HCT116 (cell line): ENCODE data around the gene BTBD2. TPM values are rescaled to one million over a fixed set of nuclear protein-coding genes. Genes with fewer than 3 reads are reported as not detected.

Experiments used
- ATAC-seq: fragments of 200-7000 bp; cut with Tn5 transposase; 2 replicates; pipeline ENCODE4 v1.9.1; 2020; ENCODE audit warnings: mild to moderate bottlenecking, moderate library complexity
- BruUV-seq: library from RNA; stranded (reverse); fragments of 400-500 nt; replicated peaks from 2 replicates; lab custom pipeline; 2021; lab: Mats Ljungman, UMichigan
- CTCF ChIA-PET: fragments of 300-600 bp; sonication (Branson Sonifier 250); formaldehyde crosslinking; loops from one replicate; lab custom pipeline; 2021; ENCODE audit warnings: antibody characterized with exemption; lab: Charles Lee
- POLR2A ChIA-PET: fragments of 300-600, 350-600 bp; sonication (Branson Sonifier 250); formaldehyde crosslinking; loops from one replicate; lab custom pipeline; 2021; ENCODE audit warnings: antibody characterized with exemption; lab: Charles Lee
- RAD21 ChIA-PET, 2 experiments: fragments of 300-600 bp; sonication (Branson Sonifier 250); formaldehyde crosslinking; loops; one replicate each; lab custom pipeline; 2023; ENCODE audit warnings: low total read pairs in 2 of 2; ENCODE audit not compliant: uncharacterized antibody in 2 of 2, unreplicated experiment in 2 of 2, low non-redundant PET in 1 of 2; lab: Charles Lee
- DNase-seq: peaks from one replicate; pipeline ENCODE4 v3.0.0-alpha.2; 2010; ENCODE audit warnings: low read depth, low spot score
- H2AFZ ChIP-seq: fragments of 200-600 bp; shearing (Covaris generic), sonication (generic); 2 replicates; pipeline ENCODE4 v1.6.1; 2017; ENCODE audit warnings: low read depth, mixed run types, mixed read lengths, antibody characterized with exemption, low read length; ENCODE audit not compliant: poor library complexity, severe bottlenecking
- H3K27ac ChIP-seq: 2 replicates; pipeline ENCODE4 v1.5.1; 2012; ENCODE audit warnings: low read depth, low read length
- H3K27me3 ChIP-seq: fragments of 200-600 bp; sonication (generic); 2 replicates; pipeline ENCODE4 v1.6.1; 2016; ENCODE audit warnings: mixed run types, low read length, mixed read lengths; ENCODE audit not compliant: insufficient read depth
- H3K36me3 ChIP-seq, 2 experiments: fragments of 200-500 bp in 1 of 2; fragments of 200-600 bp in 1 of 2; sonication (Bioruptor generic) in 1 of 2; sonication (generic) in 1 of 2; 2 replicates each; pipeline versions ENCODE4 v1.5.1 to v1.6.1; 2014 to 2016; ENCODE audit warnings: low read length in 2 of 2, inconsistent platforms in 1 of 2, mixed read lengths in 1 of 2, mixed run types in 1 of 2; ENCODE audit not compliant: insufficient read depth in 2 of 2, control insufficient read depth in 1 of 2
- H3K4me1 ChIP-seq, 2 experiments: fragments of 200-600 bp in 1 of 2; sonication (generic) in 1 of 2; 2 replicates each; pipeline versions ENCODE4 v1.5.1 to v1.6.1; 2012 to 2017; ENCODE audit warnings: low read length in 2 of 2, inconsistent platforms in 1 of 2, mild to moderate bottlenecking in 1 of 2, mixed read lengths in 1 of 2, mixed run types in 1 of 2, moderate library complexity in 1 of 2; ENCODE audit not compliant: insufficient read depth in 2 of 2, control insufficient read depth in 1 of 2
- H3K4me2 ChIP-seq: fragments of 200-600 bp; sonication (generic); 2 replicates; pipeline ENCODE4 v1.6.1; 2017; ENCODE audit warnings: mixed run types, low read length, mixed read lengths
- H3K4me3 ChIP-seq, 2 experiments: fragments of 200-600 bp in 1 of 2; sonication (generic) in 1 of 2; replicated peaks in 1 of 2; 2 replicates each; pipeline ENCODE4 v1.5.1; 2011 to 2016; ENCODE audit warnings: low read length in 2 of 2, control low read depth in 1 of 2, low read depth in 1 of 2, mild to moderate bottlenecking in 1 of 2, mixed read lengths in 1 of 2, mixed run types in 1 of 2
- H3K79me2 ChIP-seq: fragments of 200-600 bp; sonication (generic); 2 replicates; pipeline ENCODE4 v1.6.1; 2017; ENCODE audit warnings: mild to moderate bottlenecking, mixed run types, low read length, moderate library complexity, mixed read lengths; ENCODE audit not compliant: insufficient read depth
- H3K9ac ChIP-seq: fragments of 200-600 bp; sonication (generic); 2 replicates; pipeline ENCODE4 v1.6.1; 2016; ENCODE audit warnings: low read length, mixed read lengths
- H3K9me2 ChIP-seq: fragments of 200-600 bp; sonication (generic), shearing (Covaris generic); 2 replicates; pipeline ENCODE4 v1.6.1; 2017; ENCODE audit warnings: mixed run types, mild to moderate bottlenecking, moderate library complexity; ENCODE audit not compliant: insufficient read depth
- H3K9me3 ChIP-seq, 2 experiments: fragments of 200-500 bp in 1 of 2; fragments of 200-600 bp in 1 of 2; sonication (Bioruptor generic) in 1 of 2; sonication (generic) in 1 of 2; 2 replicates each; pipeline ENCODE4 v1.6.1; 2014 to 2017; ENCODE audit warnings: low read length in 2 of 2, mixed read lengths in 2 of 2, inconsistent platforms in 1 of 2, low read depth in 1 of 2, mild to moderate bottlenecking in 1 of 2, mixed run types in 1 of 2, moderate library complexity in 1 of 2; ENCODE audit not compliant: control insufficient read depth in 1 of 2, insufficient read depth in 1 of 2
- H4K20me1 ChIP-seq: fragments of 200-600 bp; sonication (generic), shearing (Covaris generic); 2 replicates; pipeline ENCODE4 v1.6.1; 2017; ENCODE audit warnings: mixed run types, mild to moderate bottlenecking, moderate library complexity; ENCODE audit not compliant: insufficient read depth
- ATF3 ChIP-seq: IDR thresholded peaks from 2 replicates; pipeline ENCODE4 v1.6.1; 2012
- CBX3 ChIP-seq: IDR thresholded peaks from 2 replicates; pipeline ENCODE4 v1.6.1; 2012; ENCODE audit warnings: low read depth
- CTCF ChIP-seq, 3 experiments: fragments of 200-600 bp in 1 of 3; sonication (generic) in 1 of 3; IDR thresholded peaks in 2 of 3; conservative IDR thresholded peaks in 1 of 3; 2 replicates each; pipeline ENCODE4 v1.5.1; 2012 to 2017; ENCODE audit warnings: low read depth in 2 of 3, low read length in 2 of 3, antibody characterized with exemption in 1 of 3, borderline replicate concordance in 1 of 3, control low read depth in 1 of 3, mild to moderate bottlenecking in 1 of 3, mixed read lengths in 1 of 3, mixed run types in 1 of 3, moderate library complexity in 1 of 3; ENCODE audit not compliant: insufficient read depth in 1 of 3
- EGR1 ChIP-seq: IDR thresholded peaks from 2 replicates; pipeline ENCODE4 v1.6.1; 2012; ENCODE audit warnings: low read depth
- EZH2 ChIP-seq: fragments of 200-600 bp; sonication (generic); IDR thresholded peaks from 2 replicates; pipeline ENCODE4 v1.6.1; 2017; ENCODE audit warnings: antibody characterized with exemption, mixed run types
- MAX ChIP-seq: IDR thresholded peaks from 2 replicates; pipeline ENCODE4 v1.6.1; 2012
- POLR2A ChIP-seq: IDR thresholded peaks from 2 replicates; pipeline ENCODE4 v1.7.0; 2011; ENCODE audit warnings: borderline replicate concordance; ENCODE audit not compliant: insufficient read depth, insufficient read length; ENCODE audit errors: extremely low read depth
- RAD21 ChIP-seq: IDR thresholded peaks from 2 replicates; pipeline ENCODE4 v1.6.1; 2012; ENCODE audit warnings: low read depth, mild to moderate bottlenecking
- REST ChIP-seq: IDR thresholded peaks from 2 replicates; pipeline ENCODE4 v1.6.1; 2012; ENCODE audit warnings: low read depth
- SP1 ChIP-seq: IDR thresholded peaks from 2 replicates; pipeline ENCODE4 v1.6.1; 2012; ENCODE audit warnings: low read depth
- SRF ChIP-seq: IDR thresholded peaks from 2 replicates; pipeline ENCODE4 v1.6.1; 2012; ENCODE audit warnings: low read depth
- TCF7L2 ChIP-seq: IDR thresholded peaks from 2 replicates; pipeline ENCODE4 v1.7.0; 2011; ENCODE audit warnings: borderline replicate concordance, inconsistent platforms; ENCODE audit not compliant: insufficient read depth, insufficient read length; ENCODE audit errors: extremely low read depth
- YY1 ChIP-seq: IDR thresholded peaks from 2 replicates; pipeline ENCODE4 v1.6.1; 2011; ENCODE audit warnings: low read length, low read depth, moderate library complexity, mild to moderate bottlenecking; ENCODE audit not compliant: insufficient replicate concordance; ENCODE audit errors: extremely low read depth
- ZBTB33 ChIP-seq: IDR thresholded peaks from 2 replicates; pipeline ENCODE4 v1.6.1; 2011; ENCODE audit warnings: mild to moderate bottlenecking, low read length, moderate library complexity; ENCODE audit not compliant: insufficient replicate concordance; ENCODE audit errors: extremely low read depth
- ZFX ChIP-seq: fragments of 450-650 bp; IDR thresholded peaks from 2 replicates; pipeline ENCODE4 v1.6.1; 2017
- ZNF274 ChIP-seq: fragments of 200-500 bp; sonication (Bioruptor generic); IDR thresholded peaks from 2 replicates; pipeline ENCODE4 v1.6.1; 2014; ENCODE audit warnings: mild to moderate bottlenecking, low read depth, low read length, inconsistent platforms
- intact Hi-C: fragments of 100-400 bp; cut with micrococcal nuclease; formaldehyde crosslinking; loops from 2 replicates; pipeline ENCODE4 v1.10.0; 2022
- total RNA-seq: library from RNA; stranded (reverse); gene quantifications from one replicate; pipeline ENCODE4 v1.2.1, GENCODE V29; 2021; ENCODE audit not compliant: unreplicated experiment

The BTBD2 gene
- total RNA-seq, 1 experiment from 2014 or later: 112 TPM

GRCh38 chr19:1959928-1960589, 55.5 kb downstream of the BTBD2 start:
- Histone ChIP-seq H3K36me3 (peaks cover 0 to 3% of the 10 kb centered on the region in 2 experiments; a peak in 1 of 4 replicates), H4K20me1 (no peaks in the 10 kb centered on the region), H3K4me2 (no peak overlapping the region), H2AFZ (no peak overlapping the region), H3K9me3 (no peaks in the 10 kb centered on the region), H3K79me2 (peaks cover 73% of the 10 kb centered on the region), H3K9me2 (no peaks in the 10 kb centered on the region), H3K27ac (no peak overlapping the region), H3K27me3 (no peaks in the 10 kb centered on the region), H3K4me1 (no peaks in the 10 kb centered on the region), H3K4me3 (no peak overlapping the region), H3K9ac (no peak overlapping the region)
- DNase-seq (no peak), ATAC-seq (no peak)
- RAD21 ChIA-PET: no interaction called here
- intact Hi-C loops: no loop called here
- POLR2A ChIA-PET: no interaction called here
- no TSS peak for BruUV-seq
- CTCF ChIA-PET: no interaction called here
- no peak for TF ChIP-seq SP1
- TF ChIP-seq EGR1: no peak
- TF ChIP-seq ZBTB33: no peak
- no peak for TF ChIP-seq ZNF274
- no peak for TF ChIP-seq ZFX
- TF ChIP-seq SRF: no peak
- TF ChIP-seq MAX: no peak
- no peak for TF ChIP-seq REST
- TF ChIP-seq CTCF (IDR thresholded peaks at IDR 0.05 in 2 of 3, conservative IDR thresholded peaks at IDR 0.05 in 1 of 3; ENCODE audit: borderline replicate concordance in 1 of 3, insufficient read depth in 1 of 3, low read depth in 2 of 3, low read length in 2 of 3): no peak
- TF ChIP-seq TCF7L2: no peak
- no peak for TF ChIP-seq YY1
- no peak for TF ChIP-seq POLR2A
- TF ChIP-seq EZH2: no peak
- no peak for TF ChIP-seq CBX3
- no peak for TF ChIP-seq RAD21
- TF ChIP-seq ATF3: no peak
